Measurements from ENCODE around the gene HSCB. TPM values are rescaled to one million over a fixed set of nuclear protein-coding genes. Genes with fewer than 3 reads are reported as not detected.
"Not testable (repeated sequence)": the region's sequence is repeated elsewhere in the genome, so short reads cannot be mapped to it uniquely, and the experiment has no call there.

HSCB gene
- total and polyA plus RNA-seq, 9 of the 15 experiments (the other 6 are each of a cell fraction or from before 2014, with no cell fraction given) = 2.6 to 13.1 (median 8.6) TPM

DNA sequence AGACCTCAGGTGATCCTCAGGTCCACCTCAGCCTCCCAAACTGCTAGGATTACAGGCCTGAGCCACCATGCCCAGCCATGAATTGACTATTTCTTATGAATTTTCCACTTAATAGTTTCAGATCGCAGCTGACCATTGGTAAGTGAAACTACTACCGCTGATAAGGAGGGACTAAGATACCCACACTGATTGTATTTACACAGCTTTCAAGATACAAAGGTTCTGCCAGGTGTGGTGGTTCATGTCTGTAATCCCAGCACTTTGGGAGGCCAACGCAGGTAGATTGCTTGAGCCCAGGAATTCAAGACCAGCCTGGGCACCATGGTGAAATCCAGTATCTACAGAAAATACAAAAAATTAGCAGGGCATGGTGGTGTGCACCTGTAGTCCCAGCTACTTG, 4.1 kb upstream of the HSCB start:
- intact Hi-C loops (cut with micrococcal nuclease) (no loop called here), in situ Hi-C loops (cut with MboI) (no loop called here)
- no peaks in the 10 kb centered on the region for H3K9me1 ChIP-seq (ENCODE audit: control insufficient read depth, insufficient read depth, low read length)
- peaks cover 4 to 6% of the 10 kb centered on the region in 2 experiments; a peak in 3 of 5 replicates for H3K4me1 ChIP-seq (replicated peaks in 1 of 2; ENCODE audit: control insufficient read depth in 2 of 2, insufficient read depth in 2 of 2, low read length in 2 of 2)
- ChIA-PET POLR2A (no interaction called here), CTCF (ENCODE audit: low intra/inter-chr PET ratio) (no interaction called here)
- peaks cover 68% of the 10 kb centered on the region for H3K79me2 ChIP-seq (ENCODE audit: control insufficient read depth, insufficient read depth, low read length)
- H3K9ac ChIP-seq (ENCODE audit: insufficient read depth in 1 of 2, low read depth in 2 of 2, low read length in 2 of 2) = no peak overlapping the region
- H3K27ac ChIP-seq (ENCODE audit: extremely low read depth, low read depth, low read length) = no peak overlapping the region
- no TSS peak for BruUV-seq (replicated peaks)
- no peaks in the 10 kb centered on the region for H3K9me3 ChIP-seq (replicated peaks; ENCODE audit: control insufficient read depth, insufficient read depth, low read depth, low read length)
- no peak overlapping the region for H3K4me3 ChIP-seq
- no peak for FAIRE-seq
- 82% methylated on average over 3 of the region's 3 CpGs for WGBS (ENCODE audit: insufficient coverage, low coverage, missing lambda C conversion rate)
- no peak for TF ChIP-seq ZSCAN29 (IDR thresholded peaks at IDR 0.05)
- no peak for TF ChIP-seq BRD4 (IDR thresholded peaks at IDR 0.05)
- no peak for TF ChIP-seq BRCA1 (IDR thresholded peaks at IDR 0.05)
- TF ChIP-seq BRCA1 (CRISPR knock-in tag; IDR thresholded peaks at IDR 0.05) = no peak
- TF ChIP-seq, protein P1, sequence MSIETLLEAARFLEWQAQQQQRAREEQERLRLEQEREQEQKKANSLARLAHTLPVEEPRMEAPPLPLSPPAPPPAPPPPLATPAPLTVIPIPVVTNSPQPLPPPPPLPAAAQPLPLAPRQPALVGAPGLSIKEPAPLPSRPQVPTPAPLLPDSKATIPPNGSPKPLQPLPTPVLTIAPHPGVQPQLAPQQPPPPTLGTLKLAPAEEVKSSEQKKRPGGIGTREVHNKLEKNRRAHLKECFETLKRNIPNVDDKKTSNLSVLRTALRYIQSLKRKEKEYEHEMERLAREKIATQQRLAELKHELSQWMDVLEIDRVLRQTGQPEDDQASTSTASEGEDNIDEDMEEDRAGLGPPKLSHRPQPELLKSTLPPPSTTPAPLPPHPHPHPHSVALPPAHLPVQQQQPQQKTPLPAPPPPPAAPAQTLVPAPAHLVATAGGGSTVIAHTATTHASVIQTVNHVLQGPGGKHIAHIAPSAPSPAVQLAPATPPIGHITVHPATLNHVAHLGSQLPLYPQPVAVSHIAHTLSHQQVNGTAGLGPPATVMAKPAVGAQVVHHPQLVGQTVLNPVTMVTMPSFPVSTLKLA (conservative IDR thresholded peaks at IDR 0.05) = no peak
- TF ChIP-seq UBTF (IDR thresholded peaks at IDR 0.05; ENCODE audit: borderline replicate concordance in 1 of 2, low read depth in 2 of 2, low read length in 2 of 2) = no peak
- no peak for TF ChIP-seq SMARCA4 (IDR thresholded peaks at IDR 0.05)
- no peak for ATAC-seq
- H4K20me1 ChIP-seq (replicated peaks; ENCODE audit: control insufficient read depth, insufficient read depth, low read length) = no peaks in the 10 kb centered on the region
- H2AFZ ChIP-seq (ENCODE audit: low read depth, low read length) = no peak overlapping the region
- DNase-seq (ENCODE audit: extremely low read depth in 1 of 4, low spot score in 3 of 4) = no peak
- no peaks in the 10 kb centered on the region for H3K27me3 ChIP-seq (ENCODE audit: control insufficient read depth in 2 of 2, insufficient read depth in 2 of 2, low read length in 2 of 2)
- H3K4me2 ChIP-seq (ENCODE audit: insufficient read depth, low read length) = no peak overlapping the region
- peaks cover 43% of the 10 kb centered on the region; the same call in 2 of the 3 replicates for H3K36me3 ChIP-seq (ENCODE audit: control insufficient read depth, insufficient read depth, low read length)

- H3K9ac ChIP-seq (ENCODE audit: insufficient read depth in 1 of 2, low read depth in 2 of 2, low read length in 2 of 2); H3K27ac ChIP-seq (ENCODE audit: extremely low read depth, low read depth, low read length); H3K27me3 ChIP-seq (ENCODE audit: control insufficient read depth in 2 of 2, insufficient read depth in 2 of 2, low read length in 2 of 2); BruUV-seq (replicated peaks); H2AFZ ChIP-seq (ENCODE audit: low read depth, low read length); FAIRE-seq; H4K20me1 ChIP-seq (replicated peaks; ENCODE audit: control insufficient read depth, insufficient read depth, low read length); intact Hi-C loops (cut with micrococcal nuclease); H3K4me3 ChIP-seq; DNase-seq (ENCODE audit: extremely low read depth in 1 of 4, low spot score in 3 of 4); H3K9me3 ChIP-seq (replicated peaks; ENCODE audit: control insufficient read depth, insufficient read depth, low read depth, low read length); in situ Hi-C loops (cut with MboI); H3K4me1 ChIP-seq (replicated peaks in 1 of 2; ENCODE audit: control insufficient read depth in 2 of 2, insufficient read depth in 2 of 2, low read length in 2 of 2); H3K9me1 ChIP-seq (ENCODE audit: control insufficient read depth, insufficient read depth, low read length); CTCF ChIA-PET (ENCODE audit: low intra/inter-chr PET ratio); H3K4me2 ChIP-seq (ENCODE audit: insufficient read depth, low read length); ATAC-seq; POLR2A ChIA-PET: not testable (repeated sequence)
- Histone ChIP-seq H3K36me3 (ENCODE audit: control insufficient read depth, insufficient read depth, low read length) (peaks cover 37% of the 10 kb centered on the region; the same call in 2 of the 3 replicates), H3K79me2 (ENCODE audit: control insufficient read depth, insufficient read depth, low read length) (peaks cover 78% of the 10 kb centered on the region)
- 50% methylated on average over 4 of the region's 8 CpGs for WGBS (ENCODE audit: insufficient coverage, low coverage, missing lambda C conversion rate)
Measured at GRCh38 chr22:28738876-28739275, 3.0 kb upstream of the HSCB start.

Data from K562 (cell line).